Bronchial epithelial cell (primary cell): Measurements from ENCODE around the gene CSE1L. TPM values are rescaled to one million over a fixed set of nuclear protein-coding genes. Genes with fewer than 3 reads are reported as not detected.
A peak's percentile ranks its signal among the peaks of the same experiment; 100 is the strongest.
"Not testable (repeated sequence)": the region's sequence is repeated elsewhere in the genome, so short reads cannot be mapped to it uniquely, and the experiment has no call there.

Source experiments
- DNase-seq: peaks from one replicate; pipeline ENCODE4 v3.0.0-alpha.2; 2010; ENCODE audit warnings: low read depth
- FAIRE-seq: peaks from 2 replicates; lab custom pipeline; 2011; peaks lifted over from hg19 to GRCh38; lab: Jason Lieb, UNC
- H3K27me3 ChIP-seq: 2 replicates; pipeline ENCODE4 v1.5.1; 2011; ENCODE audit warnings: low read length; ENCODE audit not compliant: control insufficient read depth, insufficient read depth
- H3K36me3 ChIP-seq: 2 replicates; pipeline ENCODE4 v1.5.1; 2011; ENCODE audit warnings: low read length; ENCODE audit not compliant: control insufficient read depth, insufficient read depth
- H3K4me3 ChIP-seq: 2 replicates; pipeline ENCODE4 v1.5.1; 2011; ENCODE audit warnings: mild to moderate bottlenecking, low read depth, low read length, control low read depth
- total RNA-seq: library from RNA; depleted of rRNA; stranded (reverse); fragments of >200 nt; gene quantifications from 2 replicates; pipeline ENCODE4 v1.2.1, GENCODE V29; 2014
- TF ChIP-seq, protein P1 (sequence below): IDR thresholded peaks from 2 replicates; pipeline ENCODE4 v1.5.1; 2011; ENCODE audit warnings: mild to moderate bottlenecking, moderate library complexity, low read length, control low read depth, inconsistent platforms; ENCODE audit not compliant: insufficient read depth, severe bottlenecking

The CSE1L gene
- total RNA-seq, 1 donor from 2014 or later: 60.8 TPM

- no peaks in the 10 kb centered on the region for H3K27me3 ChIP-seq
- FAIRE-seq: no peak
- DNase-seq: no peak
- H3K36me3 ChIP-seq: peaks cover 2% of the 10 kb centered on the region
- TF ChIP-seq, protein P1, sequence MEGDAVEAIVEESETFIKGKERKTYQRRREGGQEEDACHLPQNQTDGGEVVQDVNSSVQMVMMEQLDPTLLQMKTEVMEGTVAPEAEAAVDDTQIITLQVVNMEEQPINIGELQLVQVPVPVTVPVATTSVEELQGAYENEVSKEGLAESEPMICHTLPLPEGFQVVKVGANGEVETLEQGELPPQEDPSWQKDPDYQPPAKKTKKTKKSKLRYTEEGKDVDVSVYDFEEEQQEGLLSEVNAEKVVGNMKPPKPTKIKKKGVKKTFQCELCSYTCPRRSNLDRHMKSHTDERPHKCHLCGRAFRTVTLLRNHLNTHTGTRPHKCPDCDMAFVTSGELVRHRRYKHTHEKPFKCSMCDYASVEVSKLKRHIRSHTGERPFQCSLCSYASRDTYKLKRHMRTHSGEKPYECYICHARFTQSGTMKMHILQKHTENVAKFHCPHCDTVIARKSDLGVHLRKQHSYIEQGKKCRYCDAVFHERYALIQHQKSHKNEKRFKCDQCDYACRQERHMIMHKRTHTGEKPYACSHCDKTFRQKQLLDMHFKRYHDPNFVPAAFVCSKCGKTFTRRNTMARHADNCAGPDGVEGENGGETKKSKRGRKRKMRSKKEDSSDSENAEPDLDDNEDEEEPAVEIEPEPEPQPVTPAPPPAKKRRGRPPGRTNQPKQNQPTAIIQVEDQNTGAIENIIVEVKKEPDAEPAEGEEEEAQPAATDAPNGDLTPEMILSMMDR: no peak
- H3K4me3 ChIP-seq: no peak overlapping the region
Observed at GRCh38 chr20:49052334-49052733, 6.2 kb downstream of the CSE1L start.

- no peak for FAIRE-seq
- TF ChIP-seq, protein P1: no peak
- Histone ChIP-seq H3K36me3 (peaks cover 4% of the 10 kb centered on the region), H3K4me3 (no peak overlapping the region), H3K27me3 (no peaks in the 10 kb centered on the region)
- DNase-seq: no peak
Observed at GRCh38 chr20:49054056-49054643, 8.0 kb downstream of the CSE1L start.

DNA sequence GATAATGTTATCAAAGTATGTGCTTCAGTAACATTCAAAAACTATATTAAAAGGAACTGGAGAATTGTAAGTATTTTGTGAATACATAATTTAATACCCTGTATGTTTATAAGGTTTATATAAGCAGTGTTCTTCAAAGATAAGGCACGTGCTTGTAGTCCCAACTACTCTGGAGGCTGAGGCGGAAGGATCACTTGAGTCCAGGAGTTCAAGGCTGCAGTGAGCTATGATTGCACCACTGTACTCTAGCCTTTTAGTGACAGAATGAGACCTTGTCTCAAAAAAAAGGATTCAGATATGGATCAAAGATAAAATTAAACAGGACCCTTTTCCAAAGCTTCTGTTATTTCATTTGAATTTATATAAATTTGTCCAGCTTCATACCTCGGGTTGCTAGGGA is 17.2 kb downstream of the CSE1L start:
- no peaks in the 10 kb centered on the region for H3K27me3 ChIP-seq
- DNase-seq (no peak), FAIRE-seq (no peak)
- no peak overlapping the region for H3K4me3 ChIP-seq
- TF ChIP-seq, protein P1: no peak
- peaks cover 6% of the 10 kb centered on the region for H3K36me3 ChIP-seq

DNA sequence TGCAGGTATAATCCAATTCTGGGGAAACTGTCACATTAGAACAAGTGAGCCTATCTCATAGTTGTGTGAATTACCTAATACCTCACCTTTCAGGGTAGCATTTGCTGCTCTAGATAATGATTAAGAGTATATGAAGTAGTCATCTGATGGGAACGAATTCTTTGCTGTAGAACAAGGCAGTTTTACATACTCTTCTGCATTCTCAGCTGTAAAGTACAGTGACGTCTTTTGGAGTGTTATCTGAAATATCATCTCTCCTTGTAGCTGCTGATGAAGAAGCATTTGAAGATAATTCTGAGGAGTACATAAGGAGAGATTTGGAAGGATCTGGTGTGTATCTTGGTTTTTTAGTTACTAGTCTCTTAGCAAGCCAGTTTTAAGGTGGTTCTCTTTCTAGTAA is 28.4 kb downstream of the CSE1L start:
- Histone ChIP-seq H3K36me3 (peaks cover 6% of the 10 kb centered on the region), H3K27me3 (no peaks in the 10 kb centered on the region), H3K4me3 (no peak overlapping the region)
- TF ChIP-seq, protein P1: no peak
- FAIRE-seq (no peak), DNase-seq (no peak)

- FAIRE-seq: no peak
- TF ChIP-seq, protein P1: no peak
- Histone ChIP-seq H3K27me3 (no peaks in the 10 kb centered on the region), H3K36me3 (peaks cover 14% of the 10 kb centered on the region), H3K4me3 (no peak overlapping the region)
- no peak for DNase-seq
Observed at GRCh38 chr20:49078310-49078709, 32.2 kb downstream of the CSE1L start.

- not testable (repeated sequence) for FAIRE-seq, H3K4me3 ChIP-seq, H3K27me3 ChIP-seq
- H3K36me3 ChIP-seq: peaks cover 14% of the 10 kb centered on the region
- DNase-seq: peak; percentile 7
Observed at GRCh38 chr20:49082295-49082694, 36.2 kb downstream of the CSE1L start.
